Measurements from ENCODE around the gene CPNE2. TPM values are rescaled to one million over a fixed set of nuclear protein-coding genes. Genes with fewer than 3 reads are reported as not detected.

Gene CPNE2
- total and polyA plus RNA-seq, 2 of the 8 experiments (the other 6 are each of a cell fraction or from before 2014, with no cell fraction given) = 10.6 to 39.5 TPM

DNA sequence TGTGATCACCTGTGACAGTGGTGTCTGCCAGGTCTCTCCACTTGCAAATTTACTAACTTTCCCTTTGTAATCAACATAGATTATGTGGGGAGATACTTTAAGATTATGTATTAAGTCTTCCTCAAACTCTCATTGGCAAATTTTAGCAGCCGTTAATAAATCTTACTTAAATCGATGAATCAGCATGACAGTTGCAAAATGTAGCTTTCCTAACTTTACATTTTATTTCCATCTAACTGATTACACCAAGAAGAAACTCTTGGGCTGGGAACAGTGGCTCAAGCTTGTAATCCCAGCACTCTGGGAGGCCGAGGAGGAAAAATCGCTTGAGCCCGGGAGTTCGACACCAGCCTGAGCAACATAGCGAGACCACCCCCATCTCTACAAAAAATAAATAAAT lies 23.3 kb upstream of the CPNE2 start (continued):
- no peak for TF ChIP-seq SP1 (IDR thresholded peaks at IDR 0.05; ENCODE audit: low read depth, low read length)
- TF ChIP-seq, protein P1, sequence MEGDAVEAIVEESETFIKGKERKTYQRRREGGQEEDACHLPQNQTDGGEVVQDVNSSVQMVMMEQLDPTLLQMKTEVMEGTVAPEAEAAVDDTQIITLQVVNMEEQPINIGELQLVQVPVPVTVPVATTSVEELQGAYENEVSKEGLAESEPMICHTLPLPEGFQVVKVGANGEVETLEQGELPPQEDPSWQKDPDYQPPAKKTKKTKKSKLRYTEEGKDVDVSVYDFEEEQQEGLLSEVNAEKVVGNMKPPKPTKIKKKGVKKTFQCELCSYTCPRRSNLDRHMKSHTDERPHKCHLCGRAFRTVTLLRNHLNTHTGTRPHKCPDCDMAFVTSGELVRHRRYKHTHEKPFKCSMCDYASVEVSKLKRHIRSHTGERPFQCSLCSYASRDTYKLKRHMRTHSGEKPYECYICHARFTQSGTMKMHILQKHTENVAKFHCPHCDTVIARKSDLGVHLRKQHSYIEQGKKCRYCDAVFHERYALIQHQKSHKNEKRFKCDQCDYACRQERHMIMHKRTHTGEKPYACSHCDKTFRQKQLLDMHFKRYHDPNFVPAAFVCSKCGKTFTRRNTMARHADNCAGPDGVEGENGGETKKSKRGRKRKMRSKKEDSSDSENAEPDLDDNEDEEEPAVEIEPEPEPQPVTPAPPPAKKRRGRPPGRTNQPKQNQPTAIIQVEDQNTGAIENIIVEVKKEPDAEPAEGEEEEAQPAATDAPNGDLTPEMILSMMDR (IDR thresholded peaks at IDR 0.05; ENCODE audit: control extremely low read depth in 1 of 3, insufficient read depth in 1 of 3, low read depth in 1 of 3, low read length in 3 of 3) = no peak
- TF ChIP-seq POLR2A (IDR thresholded peaks at IDR 0.05; ENCODE audit: control extremely low read depth in 1 of 2, low read depth in 2 of 2, low read length in 2 of 2) = no peak
- TF ChIP-seq SIN3A (conservative IDR thresholded peaks at IDR 0.05 in 1 of 2, IDR thresholded peaks at IDR 0.05 in 1 of 2; ENCODE audit: low read depth in 1 of 2, low read length in 2 of 2) = no peak
- TF ChIP-seq CEBPB (IDR thresholded peaks at IDR 0.05; ENCODE audit: low read depth, low read length) = no peak
